Endothelial cell of umbilical vein (primary cell): ENCODE data around the gene ST6GAL1. TPM values are rescaled to one million over a fixed set of nuclear protein-coding genes. Genes with fewer than 3 reads are reported as not detected.

Experiments
- BruUV-seq: library from RNA; stranded (reverse); fragments of 400-500 nt; replicated peaks from 2 replicates; lab custom pipeline; 2021; lab: Mats Ljungman, UMichigan
- CTCF ChIA-PET: fragments of 300-600, 350-600 bp; sonication (Branson Sonifier 250); formaldehyde crosslinking; loops from one replicate; lab custom pipeline; 2021; ENCODE audit warnings: antibody characterized with exemption, inconsistent platforms; lab: Charles Lee
- POLR2A ChIA-PET: fragments of 300-600, 350-600 bp; sonication (Branson Sonifier 250); formaldehyde crosslinking; loops from one replicate; lab custom pipeline; 2021; ENCODE audit warnings: antibody characterized with exemption, inconsistent platforms; lab: Charles Lee
- DNase-seq: peaks from one replicate; pipeline ENCODE4 v3.0.0-alpha.2; 2011; ENCODE audit warnings: low read depth, low spot score
- FAIRE-seq: peaks from 2 replicates; lab custom pipeline; 2011; peaks lifted over from hg19 to GRCh38; lab: Jason Lieb, UNC
- H2AFZ ChIP-seq: 2 replicates; pipeline ENCODE4 v1.6.0; 2012; ENCODE audit warnings: low read depth, low read length, control low read depth, inconsistent platforms
- H3K27ac ChIP-seq: 2 replicates; pipeline ENCODE4 v1.5.1; 2011; ENCODE audit warnings: low read depth, mild to moderate bottlenecking, control low read depth, low read length, moderate library complexity; ENCODE audit not compliant: insufficient read depth
- H3K27me3 ChIP-seq, 2 experiments: 2 replicates each; pipeline versions ENCODE4 v1.6.0 to v1.6.1; 2011; ENCODE audit warnings: low read length in 2 of 2, mixed read lengths in 1 of 2; ENCODE audit not compliant: control insufficient read depth in 2 of 2, insufficient read depth in 2 of 2
- H3K36me3 ChIP-seq, 2 experiments: 2 replicates in 1 of 2; 3 replicates in 1 of 2; pipeline ENCODE4 v1.5.1; 2011; ENCODE audit warnings: low read length in 2 of 2, mild to moderate bottlenecking in 1 of 2, moderate library complexity in 1 of 2; ENCODE audit not compliant: control insufficient read depth in 2 of 2, insufficient read depth in 2 of 2; ENCODE audit errors: extremely low read depth in 1 of 2
- H3K4me1 ChIP-seq: 3 replicates; pipeline ENCODE4 v1.5.1; 2011; ENCODE audit warnings: mild to moderate bottlenecking, low read length; ENCODE audit not compliant: control insufficient read depth, insufficient read depth; ENCODE audit errors: extremely low read depth
- H3K4me2 ChIP-seq: 2 replicates; pipeline ENCODE4 v1.6.1; 2011; ENCODE audit warnings: low read length, control low read depth, mixed read lengths; ENCODE audit not compliant: insufficient read depth
- H3K4me3 ChIP-seq, 3 experiments: fragments of 200-600 bp in 1 of 3; sonication (generic), shearing (Covaris generic) in 1 of 3; replicated peaks in 1 of 3; 2 replicates each; pipeline ENCODE4 v1.5.1; 2011 to 2016; ENCODE audit warnings: control low read depth in 3 of 3, low read length in 3 of 3, mild to moderate bottlenecking in 2 of 3, inconsistent platforms in 1 of 3, low read depth in 1 of 3, moderate library complexity in 1 of 3; ENCODE audit not compliant: insufficient read depth in 1 of 3
- H3K79me2 ChIP-seq: 2 replicates; pipeline ENCODE4 v1.6.0; 2012; ENCODE audit warnings: low read length, inconsistent platforms; ENCODE audit not compliant: control insufficient read depth, insufficient read depth
- H3K9ac ChIP-seq: replicated peaks from 2 replicates; pipeline ENCODE3; 2011; ENCODE audit warnings: low read length, control low read depth; ENCODE audit not compliant: insufficient read depth; ENCODE audit errors: extremely low read depth
- H3K9me1 ChIP-seq: replicated peaks from 3 replicates; pipeline ENCODE4 v1.6.0; 2011; ENCODE audit warnings: mild to moderate bottlenecking, low read length; ENCODE audit not compliant: control insufficient read depth, insufficient read depth; ENCODE audit errors: extremely low read depth
- H3K9me3 ChIP-seq: replicated peaks from 2 replicates; pipeline ENCODE4 v1.5.1; 2012; ENCODE audit warnings: low read length, inconsistent platforms; ENCODE audit not compliant: control insufficient read depth, insufficient read depth
- H4K20me1 ChIP-seq: replicated peaks from 2 replicates; pipeline ENCODE3; 2011; ENCODE audit warnings: mild to moderate bottlenecking, low read length; ENCODE audit not compliant: control insufficient read depth, insufficient read depth; ENCODE audit errors: extremely low read depth
- CTCF ChIP-seq, 2 donors: IDR thresholded peaks; 1 replicate in 1 of 2; 2 replicates in 1 of 2; pipeline ENCODE4 v1.5.1; 2011; ENCODE audit warnings: low read length in 2 of 2, mild to moderate bottlenecking in 2 of 2, moderate library complexity in 2 of 2, control low read depth in 1 of 2, inconsistent platforms in 1 of 2, low read depth in 1 of 2; ENCODE audit not compliant: insufficient read depth in 1 of 2; ENCODE audit errors: extremely low read depth in 1 of 2
- GATA2 ChIP-seq: IDR thresholded peaks from 2 replicates; pipeline ENCODE4 v1.7.0; 2011; ENCODE audit warnings: low read depth, mild to moderate bottlenecking, moderate library complexity, mixed read lengths, low read length; ENCODE audit not compliant: insufficient read length, insufficient read depth
- dilution Hi-C: fragments of 300-500 bp; cut with MboI; formaldehyde crosslinking; loops from one replicate; pipeline ENCODE4 v1.15.0; 2019; ENCODE audit warnings: low sequenced_read_pairs; ENCODE audit not compliant: extremely low pct_ligation_motif_present
- intact Hi-C: fragments of 100-400 bp; cut with micrococcal nuclease; formaldehyde crosslinking; loops from one replicate; pipeline ENCODE4 v1.10.0; 2022
- polyA plus RNA-seq, 4 experiments: library from polyadenylated mRNA; depleted of rRNA in 3 of 4; stranded (reverse) in 3 of 4; unstranded in 1 of 4; fragments of >200 nt; gene quantifications; 2 replicates each; pipeline versions ENCODE4 v1.2.1 to v1.2.3, GENCODE V29; 2011 to 2012; ENCODE audit warnings: missing spikeins in 1 of 4
- total RNA-seq: library from RNA; stranded (reverse); gene quantifications from 2 replicates; pipeline ENCODE4 v1.2.3, GENCODE V29; 2021

The ST6GAL1 gene
- total and polyA plus RNA-seq, 2 donors (not counting 3 experiments of a cell fraction or from before 2014, with no cell fraction given): 63.9 to 101 TPM

- Histone ChIP-seq H3K4me2 (no peak overlapping the region), H3K9me3 (no peaks in the 10 kb centered on the region), H3K36me3 (no peaks in the 10 kb centered on the region), H2AFZ (no peak overlapping the region), H3K4me3 (no peak overlapping the region), H3K9me1 (no peaks in the 10 kb centered on the region), H3K27me3 (no peaks in the 10 kb centered on the region), H3K9ac (no peak overlapping the region), H3K4me1 (peaks cover 59% of the 10 kb centered on the region), H3K79me2 (no peaks in the 10 kb centered on the region), H4K20me1 (no peaks in the 10 kb centered on the region), H3K27ac (peak overlapping the region; percentile 43)
- ChIA-PET CTCF (interaction anchor here (1.0 to 2.3 kb wide), 6 partner anchors 10 to 399 kb away, joined by 3 to 7 read pairs (median 6); partner anchors contain the start of gene RPL39L), POLR2A (no interaction called here)
- intact Hi-C loops: loop anchor here (2.0 to 5.0 kb wide), 2 partner anchors 85 to 169 kb away; partner anchors contain the start of gene ST6GAL1
- DNase-seq: peak; percentile 61
- FAIRE-seq: no peak
- TF ChIP-seq CTCF (IDR thresholded peaks at IDR 0.05; ENCODE audit: extremely low read depth in 1 of 2, insufficient read depth in 1 of 2, low read depth in 1 of 2, low read length in 2 of 2) (no peak), GATA2 (peak; percentile 56)
- no TSS peak for BruUV-seq
- dilution Hi-C loops: no loop called here
These were observed 85.7 kb downstream of the ST6GAL1 start for GRCh38 chr3:187015903-187016638.
